ENCODE data around the gene CBY2. TPM values are rescaled to one million over a fixed set of nuclear protein-coding genes. Genes with fewer than 3 reads are reported as not detected.

Gene CBY2
- polyA plus RNA-seq, 1 donor from 2014 or later, result not detected

- no peak overlapping the region for H2AFZ ChIP-seq (ENCODE audit: low read depth, low read length)
- H3K79me2 ChIP-seq (replicated peaks; ENCODE audit: insufficient read depth, low read length), result no peaks in the 10 kb centered on the region
- peak overlapping the region; percentile 34 for H3K27ac ChIP-seq (ENCODE audit: low read length)
- no peaks in the 10 kb centered on the region for H3K36me3 ChIP-seq (ENCODE audit: insufficient read depth, low read length)
- no peaks in the 10 kb centered on the region for H3K9me2 ChIP-seq (ENCODE audit: insufficient read depth, low read length)
- H3K4me2 ChIP-seq (ENCODE audit: low read length), result no peak overlapping the region
- no peaks in the 10 kb centered on the region for H3F3A ChIP-seq (ENCODE audit: insufficient read depth, low read length, poor library complexity, severe bottlenecking)
- no peak for TF ChIP-seq SMC3 (conservative IDR thresholded peaks at IDR 0.05; ENCODE audit: poor library complexity)
- TF ChIP-seq EP300 (conservative IDR thresholded peaks at IDR 0.05; ENCODE audit: poor library complexity, severe bottlenecking), result no peak
- no peak for TF ChIP-seq MXI1 (conservative IDR thresholded peaks at IDR 0.05; ENCODE audit: poor library complexity, severe bottlenecking)
- no peaks in the 10 kb centered on the region for H3K27me3 ChIP-seq (ENCODE audit: insufficient read depth, low read depth, low read length)
- no peaks in the 10 kb centered on the region for H3K9me3 ChIP-seq (ENCODE audit: low read length)
- no peak overlapping the region for H3K4me3 ChIP-seq (ENCODE audit: low read length)
- no peaks in the 10 kb centered on the region for H4K20me1 ChIP-seq (ENCODE audit: insufficient read depth)
- H3K9ac ChIP-seq (ENCODE audit: low read length), result no peak overlapping the region
Measured at GRCh38 chr13:45723798-45724197, 21.7 kb downstream of the CBY2 start.

- H3K79me2 ChIP-seq (replicated peaks; ENCODE audit: insufficient read depth, low read length), result no peaks in the 10 kb centered on the region
- H3F3A ChIP-seq (ENCODE audit: insufficient read depth, low read length, poor library complexity, severe bottlenecking), result no peaks in the 10 kb centered on the region
- H3K9me2 ChIP-seq (ENCODE audit: insufficient read depth, low read length), result no peaks in the 10 kb centered on the region
- H3K27ac ChIP-seq (ENCODE audit: low read length), result no peak overlapping the region
- H3K36me3 ChIP-seq (ENCODE audit: insufficient read depth, low read length), result no peaks in the 10 kb centered on the region
- no peaks in the 10 kb centered on the region for H3K27me3 ChIP-seq (ENCODE audit: insufficient read depth, low read depth, low read length)
- no peak overlapping the region for H2AFZ ChIP-seq (ENCODE audit: low read depth, low read length)
- no peak overlapping the region for H3K4me3 ChIP-seq (ENCODE audit: low read length)
- H3K9me3 ChIP-seq (ENCODE audit: low read length), result no peaks in the 10 kb centered on the region
- TF ChIP-seq, protein P1, sequence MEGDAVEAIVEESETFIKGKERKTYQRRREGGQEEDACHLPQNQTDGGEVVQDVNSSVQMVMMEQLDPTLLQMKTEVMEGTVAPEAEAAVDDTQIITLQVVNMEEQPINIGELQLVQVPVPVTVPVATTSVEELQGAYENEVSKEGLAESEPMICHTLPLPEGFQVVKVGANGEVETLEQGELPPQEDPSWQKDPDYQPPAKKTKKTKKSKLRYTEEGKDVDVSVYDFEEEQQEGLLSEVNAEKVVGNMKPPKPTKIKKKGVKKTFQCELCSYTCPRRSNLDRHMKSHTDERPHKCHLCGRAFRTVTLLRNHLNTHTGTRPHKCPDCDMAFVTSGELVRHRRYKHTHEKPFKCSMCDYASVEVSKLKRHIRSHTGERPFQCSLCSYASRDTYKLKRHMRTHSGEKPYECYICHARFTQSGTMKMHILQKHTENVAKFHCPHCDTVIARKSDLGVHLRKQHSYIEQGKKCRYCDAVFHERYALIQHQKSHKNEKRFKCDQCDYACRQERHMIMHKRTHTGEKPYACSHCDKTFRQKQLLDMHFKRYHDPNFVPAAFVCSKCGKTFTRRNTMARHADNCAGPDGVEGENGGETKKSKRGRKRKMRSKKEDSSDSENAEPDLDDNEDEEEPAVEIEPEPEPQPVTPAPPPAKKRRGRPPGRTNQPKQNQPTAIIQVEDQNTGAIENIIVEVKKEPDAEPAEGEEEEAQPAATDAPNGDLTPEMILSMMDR (IDR thresholded peaks at IDR 0.05; ENCODE audit: poor library complexity, severe bottlenecking), result peak; percentile 52
- peak; percentile 56 for TF ChIP-seq RAD21 (conservative IDR thresholded peaks at IDR 0.05)
- no peak for TF ChIP-seq EP300 (conservative IDR thresholded peaks at IDR 0.05; ENCODE audit: poor library complexity, severe bottlenecking)
- peak; percentile 34 for TF ChIP-seq SMC3 (conservative IDR thresholded peaks at IDR 0.05; ENCODE audit: poor library complexity)
- H4K20me1 ChIP-seq (ENCODE audit: insufficient read depth), result no peaks in the 10 kb centered on the region
- no peak overlapping the region for H3K9ac ChIP-seq (ENCODE audit: low read length)
- no peak overlapping the region for H3K4me2 ChIP-seq (ENCODE audit: low read length)
Measured at GRCh38 chr13:45728759-45729158, 26.6 kb downstream of the CBY2 start.

DNA sequence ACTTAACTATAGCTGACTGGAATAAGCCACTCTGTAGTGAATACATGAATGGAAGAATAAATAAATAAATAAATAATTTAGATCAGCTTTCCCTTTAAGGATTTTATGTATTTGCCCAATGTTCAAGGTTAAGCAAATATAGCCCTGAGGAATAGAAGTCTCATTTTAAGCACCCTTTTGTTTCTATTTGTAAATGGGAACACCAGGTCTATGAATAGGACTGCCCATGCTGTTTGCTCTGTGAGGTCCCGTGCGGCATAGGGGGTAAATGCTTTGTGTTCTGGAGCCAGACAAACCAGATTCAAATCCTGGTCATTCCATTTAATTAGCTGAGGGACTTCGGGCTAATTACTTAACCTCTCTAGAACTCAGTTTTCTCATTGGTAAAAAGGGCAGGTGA is 29.3 kb downstream of the CBY2 start:
- Histone ChIP-seq H3K9ac (ENCODE audit: low read length) (no peak overlapping the region), H3K9me2 (ENCODE audit: insufficient read depth, low read length) (no peaks in the 10 kb centered on the region), H3K27me3 (ENCODE audit: insufficient read depth, low read depth, low read length) (no peaks in the 10 kb centered on the region), H3K9me3 (ENCODE audit: low read length) (no peaks in the 10 kb centered on the region), H3K4me3 (ENCODE audit: low read length) (no peak overlapping the region), H3K36me3 (ENCODE audit: insufficient read depth, low read length) (no peaks in the 10 kb centered on the region), H3K4me2 (ENCODE audit: low read length) (no peak overlapping the region), H3F3A (ENCODE audit: insufficient read depth, low read length, poor library complexity, severe bottlenecking) (no peaks in the 10 kb centered on the region), H4K20me1 (ENCODE audit: insufficient read depth) (no peaks in the 10 kb centered on the region), H3K79me2 (replicated peaks; ENCODE audit: insufficient read depth, low read length) (no peaks in the 10 kb centered on the region), H2AFZ (ENCODE audit: low read depth, low read length) (no peak overlapping the region), H3K27ac (ENCODE audit: low read length) (no peak overlapping the region)
- TF ChIP-seq EZH2 (IDR thresholded peaks at IDR 0.05; ENCODE audit: borderline replicate concordance, insufficient read depth, low read length, poor library complexity, severe bottlenecking) (no peak), MXI1 (conservative IDR thresholded peaks at IDR 0.05; ENCODE audit: poor library complexity, severe bottlenecking) (no peak), TAF1 (IDR thresholded peaks at IDR 0.05; ENCODE audit: low read depth) (no peak), RAD21 (conservative IDR thresholded peaks at IDR 0.05) (no peak), EP300 (conservative IDR thresholded peaks at IDR 0.05; ENCODE audit: poor library complexity, severe bottlenecking) (no peak), SMC3 (conservative IDR thresholded peaks at IDR 0.05; ENCODE audit: poor library complexity) (no peak), POLR2AphosphoS5 (IDR thresholded peaks at IDR 0.05) (no peak)
- TF ChIP-seq, protein P2, sequence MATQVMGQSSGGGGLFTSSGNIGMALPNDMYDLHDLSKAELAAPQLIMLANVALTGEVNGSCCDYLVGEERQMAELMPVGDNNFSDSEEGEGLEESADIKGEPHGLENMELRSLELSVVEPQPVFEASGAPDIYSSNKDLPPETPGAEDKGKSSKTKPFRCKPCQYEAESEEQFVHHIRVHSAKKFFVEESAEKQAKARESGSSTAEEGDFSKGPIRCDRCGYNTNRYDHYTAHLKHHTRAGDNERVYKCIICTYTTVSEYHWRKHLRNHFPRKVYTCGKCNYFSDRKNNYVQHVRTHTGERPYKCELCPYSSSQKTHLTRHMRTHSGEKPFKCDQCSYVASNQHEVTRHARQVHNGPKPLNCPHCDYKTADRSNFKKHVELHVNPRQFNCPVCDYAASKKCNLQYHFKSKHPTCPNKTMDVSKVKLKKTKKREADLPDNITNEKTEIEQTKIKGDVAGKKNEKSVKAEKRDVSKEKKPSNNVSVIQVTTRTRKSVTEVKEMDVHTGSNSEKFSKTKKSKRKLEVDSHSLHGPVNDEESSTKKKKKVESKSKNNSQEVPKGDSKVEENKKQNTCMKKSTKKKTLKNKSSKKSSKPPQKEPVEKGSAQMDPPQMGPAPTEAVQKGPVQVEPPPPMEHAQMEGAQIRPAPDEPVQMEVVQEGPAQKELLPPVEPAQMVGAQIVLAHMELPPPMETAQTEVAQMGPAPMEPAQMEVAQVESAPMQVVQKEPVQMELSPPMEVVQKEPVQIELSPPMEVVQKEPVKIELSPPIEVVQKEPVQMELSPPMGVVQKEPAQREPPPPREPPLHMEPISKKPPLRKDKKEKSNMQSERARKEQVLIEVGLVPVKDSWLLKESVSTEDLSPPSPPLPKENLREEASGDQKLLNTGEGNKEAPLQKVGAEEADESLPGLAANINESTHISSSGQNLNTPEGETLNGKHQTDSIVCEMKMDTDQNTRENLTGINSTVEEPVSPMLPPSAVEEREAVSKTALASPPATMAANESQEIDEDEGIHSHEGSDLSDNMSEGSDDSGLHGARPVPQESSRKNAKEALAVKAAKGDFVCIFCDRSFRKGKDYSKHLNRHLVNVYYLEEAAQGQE (IDR thresholded peaks at IDR 0.05; ENCODE audit: borderline replicate concordance), result no peak
- TF ChIP-seq, protein P1 (IDR thresholded peaks at IDR 0.05; ENCODE audit: poor library complexity, severe bottlenecking), result no peak

All from neural cell (in vitro differentiated cells).